HepG2 (cell line): ENCODE data around the gene THBS4. TPM values are rescaled to one million over a fixed set of nuclear protein-coding genes. Genes with fewer than 3 reads are reported as not detected.
A peak's percentile ranks its signal among the peaks of the same experiment; 100 is the strongest.

Source experiments
- ADNP ChIP-seq: sonication (generic); formaldehyde crosslinking; IDR thresholded peaks from 2 replicates; pipeline ENCODE4 v1.4.0; 2020; ENCODE audit warnings: missing genetic modification reagents
- ARNT2 ChIP-seq: sonication (generic); formaldehyde crosslinking; IDR thresholded peaks from 2 replicates; pipeline ENCODE4 v1.8.0; 2022; ENCODE audit warnings: mild to moderate bottlenecking, low read depth, missing genetic modification reagents, moderate library complexity
- BCLAF1 ChIP-seq: fragments of 450-650 bp; IDR thresholded peaks from 2 replicates; pipeline ENCODE4 v1.6.1; 2017; ENCODE audit warnings: mild to moderate bottlenecking
- BRF2 ChIP-seq: sonication (generic); formaldehyde crosslinking; IDR thresholded peaks from 2 replicates; pipeline ENCODE4 v1.8.1; 2022; ENCODE audit warnings: mild to moderate bottlenecking, missing genetic modification reagents
- CBFB ChIP-seq: sonication (generic); formaldehyde crosslinking; IDR thresholded peaks from 2 replicates; pipeline ENCODE4 v1.4.0; 2020; ENCODE audit warnings: missing genetic modification reagents
- HMG20B ChIP-seq: conservative IDR thresholded peaks from 2 replicates; pipeline ENCODE4 v1.6.1; 2016; ENCODE audit warnings: missing genetic modification reagents, missing compliant biosample characterization
- KLF15 ChIP-seq: sonication (generic); formaldehyde crosslinking; IDR thresholded peaks from 2 replicates; pipeline ENCODE4 v1.8.1; 2023; ENCODE audit warnings: borderline replicate concordance, mild to moderate bottlenecking, inconsistent platforms, missing genetic modification reagents, mixed read lengths
- LCORL ChIP-seq, 2 experiments: fragments of 450-650 bp in 1 of 2; sonication (generic) in 1 of 2; formaldehyde crosslinking in 1 of 2; IDR thresholded peaks; 2 replicates each; pipeline versions ENCODE4 v1.5.0 to v1.6.1; 2017 to 2020; ENCODE audit warnings: antibody characterized with exemption in 1 of 2, missing genetic modification reagents in 1 of 2
- MTF2 ChIP-seq: sonication (generic); formaldehyde crosslinking; IDR thresholded peaks from 2 replicates; pipeline ENCODE4 v1.5.0; 2020; ENCODE audit warnings: missing genetic modification reagents, borderline replicate concordance
- NR2F6 ChIP-seq, 2 experiments: IDR thresholded peaks; 2 replicates each; pipeline ENCODE4 v1.6.1; 2016; ENCODE audit warnings: antibody characterized with exemption in 1 of 2, mild to moderate bottlenecking in 1 of 2
- REST ChIP-seq, 2 experiments: IDR thresholded peaks; 2 replicates each; pipeline ENCODE4 v1.6.1; 2011 to 2012; ENCODE audit warnings: low read length in 2 of 2, borderline replicate concordance in 1 of 2, low read depth in 1 of 2, mild to moderate bottlenecking in 1 of 2, moderate library complexity in 1 of 2
- SIX1 ChIP-seq: sonication (generic); formaldehyde crosslinking; IDR thresholded peaks from 2 replicates; pipeline ENCODE4 v1.4.0; 2020; ENCODE audit warnings: missing genetic modification reagents, borderline replicate concordance
- SNRNP70 ChIP-seq: fragments of 200-400 bp; formaldehyde crosslinking; IDR thresholded peaks from 2 replicates; pipeline ENCODE4 v1.6.1; 2017; ENCODE audit warnings: mild to moderate bottlenecking, low read depth, low read length, moderate library complexity
- SOX13 ChIP-seq, 3 experiments: fragments of 450-650 bp in 1 of 3; sonication (generic) in 1 of 3; formaldehyde crosslinking in 1 of 3; IDR thresholded peaks in 2 of 3; conservative IDR thresholded peaks in 1 of 3; 2 replicates each; pipeline versions ENCODE4 v1.5.0 to v1.6.1; 2016 to 2020; ENCODE audit warnings: antibody characterized with exemption in 1 of 3, mild to moderate bottlenecking in 1 of 3, missing compliant biosample characterization in 1 of 3, missing genetic modification reagents in 1 of 3, moderate library complexity in 1 of 3
- ZNF441 ChIP-seq: sonication (generic); formaldehyde crosslinking; IDR thresholded peaks from 2 replicates; pipeline ENCODE4 v1.7.0; 2021; ENCODE audit warnings: missing genetic modification reagents, borderline replicate concordance
- ZNF543 ChIP-seq: sonication (generic); formaldehyde crosslinking; IDR thresholded peaks from 2 replicates; pipeline ENCODE4 v1.4.0; 2020; ENCODE audit warnings: mild to moderate bottlenecking, missing genetic modification reagents
- ZNF589 ChIP-seq: sonication (generic); formaldehyde crosslinking; conservative IDR thresholded peaks from 2 replicates; pipeline ENCODE4 v1.8.0; 2022; ENCODE audit warnings: mild to moderate bottlenecking, moderate library complexity, missing genetic modification reagents
- ZSCAN29 ChIP-seq: sonication (generic); formaldehyde crosslinking; conservative IDR thresholded peaks from 2 replicates; pipeline ENCODE4 v1.4.0; 2020; ENCODE audit warnings: mild to moderate bottlenecking, missing genetic modification reagents
- polyA plus RNA-seq, 8 experiments: library from polyadenylated mRNA; depleted of rRNA in 3 of 8; stranded (reverse) in 7 of 8; unstranded in 1 of 8; fragments of >200 nt; fragmentation: Illumina TruSeq in 4 of 8; extraction: Trizol in 4 of 8; gene quantifications; 2 replicates each; pipeline versions ENCODE4 v1.2.1 to v1.2.3, GENCODE V29; 2011 to 2016; ENCODE audit warnings: low read depth in 4 of 8, missing spikeins in 1 of 8, mixed read lengths in 1 of 8; ENCODE audit not compliant: insufficient read depth in 1 of 8
- total RNA-seq, 5 experiments: library from RNA; depleted of rRNA; stranded (reverse); fragments of >200 nt; fragmentation: Illumina TruSeq; extraction: Trizol; gene quantifications; 2 replicates each; pipeline ENCODE4 v1.2.3, GENCODE V29; 2016; ENCODE audit warnings: low read depth in 1 of 5
- TF ChIP-seq, protein P1 (sequence below): IDR thresholded peaks from 2 replicates; pipeline ENCODE4 v1.6.1; 2018; ENCODE audit warnings: missing genetic modification reagents, mild to moderate bottlenecking, missing compliant biosample characterization

THBS4 gene
- total and polyA plus RNA-seq, 2 of the 13 experiments (the other 11 are each of a cell fraction or from before 2014, with no cell fraction given) = 0.60 to 1.2 TPM

GRCh38 chr5:80105698-80106439 is 70.7 kb downstream of the THBS4 start (continued):
- no peak for TF ChIP-seq ARNT2 (CRISPR knock-in tag)
- no peak for TF ChIP-seq ZSCAN29 (CRISPR knock-in tag)
- TF ChIP-seq BCLAF1 = no peak
- no peak for TF ChIP-seq LCORL (IDR thresholded peaks at IDR 0.05)
- 0 out of 2 replicates have a peak, but pooled peaks have one; percentile 30 for TF ChIP-seq LCORL (CRISPR knock-in tag; IDR thresholded peaks at IDR 0.05)
- no peak for TF ChIP-seq SNRNP70
- TF ChIP-seq, protein P1, sequence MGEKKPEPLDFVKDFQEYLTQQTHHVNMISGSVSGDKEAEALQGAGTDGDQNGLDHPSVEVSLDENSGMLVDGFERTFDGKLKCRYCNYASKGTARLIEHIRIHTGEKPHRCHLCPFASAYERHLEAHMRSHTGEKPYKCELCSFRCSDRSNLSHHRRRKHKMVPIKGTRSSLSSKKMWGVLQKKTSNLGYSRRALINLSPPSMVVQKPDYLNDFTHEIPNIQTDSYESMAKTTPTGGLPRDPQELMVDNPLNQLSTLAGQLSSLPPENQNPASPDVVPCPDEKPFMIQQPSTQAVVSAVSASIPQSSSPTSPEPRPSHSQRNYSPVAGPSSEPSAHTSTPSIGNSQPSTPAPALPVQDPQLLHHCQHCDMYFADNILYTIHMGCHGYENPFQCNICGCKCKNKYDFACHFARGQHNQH = 0 out of 2 replicates have a peak, but pooled peaks have one; percentile 55
- TF ChIP-seq REST (IDR thresholded peaks at IDR 0.05; ENCODE audit: borderline replicate concordance in 1 of 2, low read depth in 1 of 2, low read length in 2 of 2) = 0 out of 4 replicates have a peak, but pooled peaks of 1 of the 2 experiments have one; percentile 16
- no peak for TF ChIP-seq MTF2 (CRISPR knock-in tag)
- TF ChIP-seq ZNF589 (CRISPR knock-in tag) = no peak
- TF ChIP-seq ZNF543 (CRISPR knock-in tag) = no peak
- peak; percentile 19; the same call in 1 of the 2 replicates for TF ChIP-seq SOX13 (IDR thresholded peaks at IDR 0.05)
- peak in 1 of 2 experiments; percentile 79; a peak in 2 of 4 replicates for TF ChIP-seq SOX13 (CRISPR knock-in tag; conservative IDR thresholded peaks at IDR 0.05 in 1 of 2, IDR thresholded peaks at IDR 0.05 in 1 of 2)
- TF ChIP-seq ZNF441 (CRISPR knock-in tag) = no peak
- TF ChIP-seq KLF15 (CRISPR knock-in tag) = no peak
- TF ChIP-seq ADNP = no peak
- TF ChIP-seq CBFB = no peak; the same call in 1 of the 2 replicates
- peak; percentile 55; the same call in 1 of the 2 replicates for TF ChIP-seq HMG20B (CRISPR knock-in tag)
- peak; percentile 56; the same call in 1 of the 2 replicates for TF ChIP-seq NR2F6 (IDR thresholded peaks at IDR 0.05)
- 0 out of 2 replicates have a peak, but pooled peaks have one; percentile 47 for TF ChIP-seq NR2F6 (CRISPR knock-in tag; IDR thresholded peaks at IDR 0.05)
- TF ChIP-seq BRF2 (CRISPR knock-in tag) = no peak
- TF ChIP-seq SIX1 (CRISPR knock-in tag) = no peak
